Glomerular visceral epithelial cell (primary cell): ENCODE data around the gene MAP7D1.

ENCODE experiments used
- DNase-seq: peaks from one replicate; pipeline ENCODE4 v3.0.0-alpha.2; 2016; ENCODE audit errors: extremely low spot score

MAP7D1 gene

GRCh38 chr1:36155408-36156328 is at the start of gene MAP7D1:
MAP7D1 (plus strand) TSS chr1:36156160; CDS start chr1:36156418, 258 bp downstream.
- peak; percentile 88 for DNase-seq

GRCh38 chr1:36106269-36106668 is 49.7 kb upstream of the MAP7D1 start:
- DNase-seq = no peak

- DNase-seq = no peak
Observed at GRCh38 chr1:36107394-36107793, 48.6 kb upstream of the MAP7D1 start.

- DNase-seq = peak; percentile 87
Observed at GRCh38 chr1:36108314-36108713, 47.6 kb upstream of the MAP7D1 start.

GRCh38 chr1:36109041-36109679 is 46.8 kb upstream of the MAP7D1 start:
- DNase-seq = peak; percentile 89

GRCh38 chr1:36111151-36111550 is 44.8 kb upstream of the MAP7D1 start:
- DNase-seq = no peak

- no peak for DNase-seq
Observed at GRCh38 chr1:36112823-36113222, 43.1 kb upstream of the MAP7D1 start.

GRCh38 chr1:36114371-36114770 is 41.6 kb upstream of the MAP7D1 start:
- no peak for DNase-seq

- no peak for DNase-seq
Observed at GRCh38 chr1:36115200-36115669, 40.7 kb upstream of the MAP7D1 start.

- DNase-seq = peak; percentile 22
Observed at GRCh38 chr1:36115931-36116330, 40.0 kb upstream of the MAP7D1 start.

GRCh38 chr1:36116901-36117300 is 39.1 kb upstream of the MAP7D1 start:
- DNase-seq = no peak

- no peak for DNase-seq
Observed at GRCh38 chr1:36118447-36119204, 37.3 kb upstream of the MAP7D1 start.

GRCh38 chr1:36119456-36119855 is 36.5 kb upstream of the MAP7D1 start:
- DNase-seq = no peak

- DNase-seq = no peak
Observed at GRCh38 chr1:36122062-36123030, 33.6 kb upstream of the MAP7D1 start.

- no peak for DNase-seq
Observed at GRCh38 chr1:36123356-36123755, 32.6 kb upstream of the MAP7D1 start.

GRCh38 chr1:36124404-36125128 is 31.4 kb upstream of the MAP7D1 start:
- no peak for DNase-seq

- no peak for DNase-seq
Observed at GRCh38 chr1:36125129-36125991, 30.6 kb upstream of the MAP7D1 start, which contains the start of gene COL8A2. COL8A2 (minus strand) TSS chr1:36125222; CDS start chr1:36100242, 24,980 bp downstream.

GRCh38 chr1:36126005-36126716 is 29.8 kb upstream of the MAP7D1 start:
- no peak for DNase-seq
